ENCODE measurements around the gene PDE9A.

- TF ChIP-seq CTCF (IDR thresholded peaks at IDR 0.05) = no peak
- no peak for TF ChIP-seq POLR2A (IDR thresholded peaks at IDR 0.05)
Observed at GRCh38 chr21:42724226-42724920, 71.0 kb downstream of the PDE9A start.
